Measurements from ENCODE around the gene TRPV4.
"Not testable (repeated sequence)": the region's sequence is repeated elsewhere in the genome, so short reads cannot be mapped to it uniquely, and the experiment has no call there.

The TRPV4 gene

GRCh38 chr12:109863847-109864712 is 30.9 kb upstream of the TRPV4 start:
- H3K4me1 ChIP-seq (ENCODE audit: control insufficient read depth in 1 of 2, insufficient read depth in 1 of 2, low read depth in 1 of 2, low read length in 1 of 2): peaks cover 46 to 51% of the 10 kb centered on the region in 2 experiments
- no peaks in the 10 kb centered on the region for H3K9me3 ChIP-seq
- H3K4me3 ChIP-seq (ENCODE audit: low read depth in 1 of 2, low read length in 1 of 2): peak overlapping the region in 1 of 2 experiments; percentile 4
- no peaks in the 10 kb centered on the region for H3K27me3 ChIP-seq
- no peaks in the 10 kb centered on the region for H3K36me3 ChIP-seq
- H3K27ac ChIP-seq: peak overlapping the region; percentile 86
- TF ChIP-seq CTCF (IDR thresholded peaks at IDR 0.05): no peak

- H3K27ac ChIP-seq: peak overlapping the region; percentile 41
These were observed 29.3 kb upstream of the TRPV4 start for GRCh38 chr12:109862491-109862890.

DNA sequence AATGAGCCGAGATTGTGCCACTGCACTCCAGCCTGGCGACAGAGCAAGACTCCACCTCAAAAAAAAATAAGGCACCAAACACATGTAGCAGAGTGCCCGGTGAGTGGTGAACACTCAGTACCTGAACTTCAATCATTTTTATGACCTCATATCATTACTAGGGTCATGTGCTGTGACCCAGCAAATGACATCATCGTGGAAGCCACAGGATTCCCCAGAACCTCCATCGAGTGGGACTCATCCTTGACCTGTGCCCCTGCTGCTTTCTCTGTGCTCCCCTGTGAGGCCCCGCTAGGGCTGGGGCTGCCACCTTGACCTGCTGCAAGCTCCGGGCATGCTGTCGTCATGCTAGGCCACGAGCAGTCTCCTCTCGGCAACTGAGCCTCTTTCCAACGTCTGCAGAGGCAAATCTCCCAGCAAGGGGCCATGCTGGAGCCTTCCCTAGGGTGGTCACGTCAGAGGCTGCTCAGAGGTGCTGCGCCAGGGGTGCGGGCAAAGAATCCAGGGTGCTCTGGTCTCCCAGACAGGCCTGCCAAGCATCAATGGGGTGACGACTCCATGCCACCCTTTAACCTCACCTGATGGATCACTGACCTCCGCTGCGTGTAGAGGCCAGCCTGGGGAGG is 28.6 kb upstream of the TRPV4 start:
- Histone ChIP-seq H3K36me3 (peaks cover 22% of the 10 kb centered on the region), H3K9me3 (no peaks in the 10 kb centered on the region), H3K27me3 (no peaks in the 10 kb centered on the region), H3K27ac (peak overlapping the region; percentile 41), H3K4me1 (ENCODE audit: control insufficient read depth in 1 of 2, insufficient read depth in 1 of 2, low read depth in 1 of 2, low read length in 1 of 2) (peaks cover 32 to 38% of the 10 kb centered on the region in 2 experiments), H3K4me3 (ENCODE audit: low read depth in 1 of 2, low read length in 1 of 2) (no peak overlapping the region)
- TF ChIP-seq CTCF (IDR thresholded peaks at IDR 0.05): no peak

More at GRCh38 chr12:109862491-109862890, 29.3 kb upstream of the TRPV4 start:
- not testable (repeated sequence) for H3K4me3 ChIP-seq (ENCODE audit: low read depth in 1 of 2, low read length in 1 of 2); H3K9me3 ChIP-seq; H3K27me3 ChIP-seq
- Histone ChIP-seq H3K36me3 (peaks cover 15% of the 10 kb centered on the region), H3K4me1 (ENCODE audit: control insufficient read depth in 1 of 2, insufficient read depth in 1 of 2, low read depth in 1 of 2, low read length in 1 of 2) (peaks cover 32 to 38% of the 10 kb centered on the region in 2 experiments)

DNA sequence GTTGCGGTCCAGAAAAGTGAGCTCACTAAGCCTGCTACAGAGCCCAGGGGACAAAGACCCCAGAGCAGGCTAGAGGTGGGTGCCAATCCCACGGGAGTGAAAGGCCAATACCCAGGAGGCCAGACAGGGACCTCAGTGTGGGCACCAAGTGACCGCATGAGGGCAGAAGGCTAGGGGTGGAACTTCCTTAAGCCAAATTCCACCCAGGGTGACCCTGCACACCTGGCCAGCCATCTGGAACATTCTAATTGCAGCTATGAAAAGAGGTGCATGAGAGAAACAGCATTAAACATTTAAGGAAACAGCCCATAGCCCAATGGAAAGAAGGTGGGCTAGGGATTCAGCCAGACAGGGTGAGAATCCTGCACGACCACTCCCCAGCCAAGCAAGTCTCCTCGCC is 27.8 kb upstream of the TRPV4 start:
- H3K27ac ChIP-seq: no peak overlapping the region
- no peak for TF ChIP-seq CTCF (IDR thresholded peaks at IDR 0.05)

GRCh38 chr12:109858764-109859163 is 25.6 kb upstream of the TRPV4 start:
- no peak overlapping the region for H3K27ac ChIP-seq
- H3K4me3 ChIP-seq (ENCODE audit: low read depth in 1 of 2, low read length in 1 of 2): no peak overlapping the region
- TF ChIP-seq CTCF (IDR thresholded peaks at IDR 0.05): no peak
- peaks cover 48% of the 10 kb centered on the region for H3K36me3 ChIP-seq
- no peaks in the 10 kb centered on the region for H3K27me3 ChIP-seq
- H3K9me3 ChIP-seq: no peaks in the 10 kb centered on the region
- peaks cover 17 to 20% of the 10 kb centered on the region in 2 experiments for H3K4me1 ChIP-seq (ENCODE audit: control insufficient read depth in 1 of 2, insufficient read depth in 1 of 2, low read depth in 1 of 2, low read length in 1 of 2)

More for the DNA sequence above, 27.8 kb upstream of the TRPV4 start:
- H3K36me3 ChIP-seq: peaks cover 30% of the 10 kb centered on the region
- no peaks in the 10 kb centered on the region for H3K27me3 ChIP-seq
- peaks cover 32 to 38% of the 10 kb centered on the region in 2 experiments for H3K4me1 ChIP-seq (ENCODE audit: control insufficient read depth in 1 of 2, insufficient read depth in 1 of 2, low read depth in 1 of 2, low read length in 1 of 2)
- no peak overlapping the region for H3K4me3 ChIP-seq (ENCODE audit: low read depth in 1 of 2, low read length in 1 of 2)
- H3K9me3 ChIP-seq: no peaks in the 10 kb centered on the region

GRCh38 chr12:109857715-109858114 is 24.5 kb upstream of the TRPV4 start:
- H3K9me3 ChIP-seq: no peaks in the 10 kb centered on the region
- peaks cover 11 to 14% of the 10 kb centered on the region in 2 experiments for H3K4me1 ChIP-seq (ENCODE audit: control insufficient read depth in 1 of 2, insufficient read depth in 1 of 2, low read depth in 1 of 2, low read length in 1 of 2)
- peaks cover 50% of the 10 kb centered on the region for H3K36me3 ChIP-seq
- TF ChIP-seq CTCF (IDR thresholded peaks at IDR 0.05): no peak
- H3K27ac ChIP-seq: no peak overlapping the region
- H3K27me3 ChIP-seq: no peaks in the 10 kb centered on the region
- no peak overlapping the region for H3K4me3 ChIP-seq (ENCODE audit: low read depth in 1 of 2, low read length in 1 of 2)

All from neutrophil (primary cell).